ENCODE data around the gene KIF18B. TPM values are rescaled to one million over a fixed set of nuclear protein-coding genes. Genes with fewer than 3 reads are reported as not detected.

KIF18B gene
- total RNA-seq, 3 donors from 2014 or later (not counting 1 experiment from before 2014, with no cell fraction given), result 0.53 to 1.3 (median 1.1) TPM

DNA sequence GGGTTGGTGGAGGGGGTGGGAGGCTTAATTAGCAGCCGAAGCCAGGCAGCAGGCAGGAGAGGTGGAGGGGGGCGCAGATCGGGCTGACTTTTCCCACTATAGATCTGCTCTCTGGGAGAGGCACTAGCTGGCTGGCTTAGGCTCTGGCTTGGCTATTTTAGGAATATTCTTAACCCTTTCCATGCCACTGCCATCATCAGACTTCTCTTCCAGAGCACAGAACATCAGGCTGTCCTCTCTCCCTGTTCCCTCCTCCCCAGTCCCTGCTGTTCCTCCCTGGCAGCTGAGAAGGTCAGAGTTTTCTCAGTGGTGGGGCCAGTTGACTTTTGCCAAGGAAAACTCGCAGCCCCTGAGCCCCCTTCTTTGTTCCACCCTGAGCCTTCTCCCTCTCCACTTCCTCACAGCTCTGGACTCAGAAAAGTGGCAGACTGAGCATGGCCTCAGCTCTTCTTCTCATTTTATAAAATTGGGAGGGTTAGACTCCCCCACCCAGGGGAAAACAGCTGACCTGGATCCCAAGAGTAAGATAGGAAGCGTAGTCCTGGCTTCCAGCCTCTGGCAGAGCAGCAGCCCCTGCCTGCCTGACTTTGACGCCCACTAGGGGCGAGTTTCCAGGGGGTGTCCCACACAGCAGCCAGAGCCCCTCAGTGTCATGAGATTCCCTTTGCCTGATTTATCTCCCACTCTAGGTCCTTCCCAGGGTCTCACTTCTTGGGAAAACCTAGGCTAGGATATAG lies 30.4 kb upstream of the KIF18B start:
- intact Hi-C loops (cut with micrococcal nuclease), result no loop called here
- Histone ChIP-seq H3K4me3 (ENCODE audit: low read length) (no peak overlapping the region), H3K9me3 (ENCODE audit: control insufficient read depth, insufficient read depth, low read length) (no peaks in the 10 kb centered on the region), H3K36me3 (ENCODE audit: control insufficient read depth, insufficient read depth, low read length) (no peaks in the 10 kb centered on the region), H3K27ac (ENCODE audit: low read length) (no peak overlapping the region), H3K27me3 (ENCODE audit: control insufficient read depth, insufficient read depth, low read length) (peaks cover 8% of the 10 kb centered on the region), H3K4me1 (ENCODE audit: control insufficient read depth, insufficient read depth, low read length) (no peaks in the 10 kb centered on the region)
- H3K4me3 Mint-ChIP-seq, result no peak overlapping the region
- H3K4me1 Mint-ChIP-seq, result no peaks in the 10 kb centered on the region
- TF ChIP-seq, protein P1, sequence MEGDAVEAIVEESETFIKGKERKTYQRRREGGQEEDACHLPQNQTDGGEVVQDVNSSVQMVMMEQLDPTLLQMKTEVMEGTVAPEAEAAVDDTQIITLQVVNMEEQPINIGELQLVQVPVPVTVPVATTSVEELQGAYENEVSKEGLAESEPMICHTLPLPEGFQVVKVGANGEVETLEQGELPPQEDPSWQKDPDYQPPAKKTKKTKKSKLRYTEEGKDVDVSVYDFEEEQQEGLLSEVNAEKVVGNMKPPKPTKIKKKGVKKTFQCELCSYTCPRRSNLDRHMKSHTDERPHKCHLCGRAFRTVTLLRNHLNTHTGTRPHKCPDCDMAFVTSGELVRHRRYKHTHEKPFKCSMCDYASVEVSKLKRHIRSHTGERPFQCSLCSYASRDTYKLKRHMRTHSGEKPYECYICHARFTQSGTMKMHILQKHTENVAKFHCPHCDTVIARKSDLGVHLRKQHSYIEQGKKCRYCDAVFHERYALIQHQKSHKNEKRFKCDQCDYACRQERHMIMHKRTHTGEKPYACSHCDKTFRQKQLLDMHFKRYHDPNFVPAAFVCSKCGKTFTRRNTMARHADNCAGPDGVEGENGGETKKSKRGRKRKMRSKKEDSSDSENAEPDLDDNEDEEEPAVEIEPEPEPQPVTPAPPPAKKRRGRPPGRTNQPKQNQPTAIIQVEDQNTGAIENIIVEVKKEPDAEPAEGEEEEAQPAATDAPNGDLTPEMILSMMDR (IDR thresholded peaks at IDR 0.05), result no peak
- no peaks in the 10 kb centered on the region for H3K36me3 Mint-ChIP-seq
- H3K9me3 Mint-ChIP-seq, result no peaks in the 10 kb centered on the region
- ATAC-seq (no peak), DNase-seq (no peak)
- H3K27me3 Mint-ChIP-seq (ENCODE audit: low read depth in 2 of 2), result peaks cover 17 to 39% of the 10 kb centered on the region in 2 donors
- no peak overlapping the region for H3K27ac Mint-ChIP-seq
- WGBS (ENCODE audit: insufficient coverage), result 74% methylated on average over 7 of the region's 7 CpGs

DNA sequence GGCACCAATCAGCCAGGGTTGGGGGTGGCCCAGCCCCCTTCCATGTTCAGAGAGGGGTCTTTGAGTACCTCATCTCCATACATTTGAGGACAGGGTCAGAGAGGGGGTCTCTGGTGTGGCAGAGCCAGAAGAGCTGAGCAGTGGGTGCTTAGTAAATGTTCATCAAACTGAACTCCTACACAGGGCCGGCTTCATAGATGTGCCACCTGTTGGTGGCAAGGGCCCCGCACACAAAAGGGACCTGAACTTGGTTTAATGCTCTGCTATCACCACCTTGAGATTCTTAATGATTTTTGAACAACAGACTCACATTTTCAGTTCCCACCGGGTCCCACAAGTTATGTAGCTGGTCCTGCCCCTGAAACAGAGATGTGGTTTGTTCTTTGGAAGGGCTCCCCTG lies 29.5 kb upstream of the KIF18B start:
- no peaks in the 10 kb centered on the region for H3K9me3 Mint-ChIP-seq
- no peaks in the 10 kb centered on the region for H3K36me3 ChIP-seq (ENCODE audit: control insufficient read depth, insufficient read depth, low read length)
- 76% methylated on average over 3 of the region's 3 CpGs for WGBS (ENCODE audit: insufficient coverage)
- TF ChIP-seq, protein P1 (IDR thresholded peaks at IDR 0.05), result no peak
- H3K9me3 ChIP-seq (ENCODE audit: control insufficient read depth, insufficient read depth, low read length), result no peaks in the 10 kb centered on the region
- intact Hi-C loops (cut with micrococcal nuclease), result no loop called here
- H3K4me3 Mint-ChIP-seq, result no peak overlapping the region
- no peak overlapping the region for H3K4me3 ChIP-seq (ENCODE audit: low read length)
- H3K27ac ChIP-seq (ENCODE audit: low read length), result no peak overlapping the region
- peaks cover 21 to 38% of the 10 kb centered on the region in 2 donors for H3K27me3 Mint-ChIP-seq (ENCODE audit: low read depth in 2 of 2)
- H3K27me3 ChIP-seq (ENCODE audit: control insufficient read depth, insufficient read depth, low read length), result peaks cover 8% of the 10 kb centered on the region
- no peak overlapping the region for H3K27ac Mint-ChIP-seq
- DNase-seq (no peak), ATAC-seq (no peak)
- H3K36me3 Mint-ChIP-seq, result no peaks in the 10 kb centered on the region
- no peaks in the 10 kb centered on the region for H3K4me1 ChIP-seq (ENCODE audit: control insufficient read depth, insufficient read depth, low read length)
- H3K4me1 Mint-ChIP-seq, result peaks cover 0 to 2% of the 10 kb centered on the region in 2 donors

DNA sequence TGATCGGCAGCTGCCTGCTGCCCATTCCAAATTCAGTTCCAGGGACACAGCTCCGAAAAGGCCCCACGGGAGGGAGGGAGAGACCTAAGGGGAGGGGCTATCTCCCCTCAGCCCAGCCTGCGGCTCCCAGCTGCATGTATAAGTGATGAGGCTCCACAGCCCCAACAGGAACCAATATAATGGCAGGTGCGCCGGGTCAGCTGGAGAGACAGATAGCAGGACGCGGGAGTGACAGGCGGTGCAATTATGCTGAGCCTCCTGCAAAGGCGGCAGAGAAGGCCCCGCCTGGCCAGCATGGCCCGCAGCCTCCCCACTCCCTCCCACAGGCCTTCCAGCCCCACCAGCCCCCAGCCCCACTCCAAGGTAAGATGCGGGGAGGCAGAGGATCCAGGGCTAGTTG lies 28.6 kb upstream of the KIF18B start:
- Mint-ChIP-seq H3K27me3 (ENCODE audit: low read depth in 2 of 2) (peaks cover 19 to 43% of the 10 kb centered on the region in 2 donors), H3K9me3 (no peaks in the 10 kb centered on the region), H3K36me3 (no peaks in the 10 kb centered on the region), H3K4me3 (no peak overlapping the region), H3K4me1 (peaks cover 0 to 6% of the 10 kb centered on the region in 2 donors), H3K27ac (no peak overlapping the region)
- intact Hi-C loops (cut with micrococcal nuclease), result no loop called here
- Histone ChIP-seq H3K27ac (ENCODE audit: low read length) (no peak overlapping the region), H3K4me1 (ENCODE audit: control insufficient read depth, insufficient read depth, low read length) (no peaks in the 10 kb centered on the region), H3K4me3 (ENCODE audit: low read length) (no peak overlapping the region), H3K27me3 (ENCODE audit: control insufficient read depth, insufficient read depth, low read length) (peaks cover 8% of the 10 kb centered on the region), H3K36me3 (ENCODE audit: control insufficient read depth, insufficient read depth, low read length) (no peaks in the 10 kb centered on the region), H3K9me3 (ENCODE audit: control insufficient read depth, insufficient read depth, low read length) (no peaks in the 10 kb centered on the region)
- no peak for ATAC-seq
- TF ChIP-seq, protein P1 (IDR thresholded peaks at IDR 0.05), result no peak
- 58% methylated on average over 12 of the region's 13 CpGs for WGBS (ENCODE audit: insufficient coverage)
- DNase-seq, result no peak

DNA sequence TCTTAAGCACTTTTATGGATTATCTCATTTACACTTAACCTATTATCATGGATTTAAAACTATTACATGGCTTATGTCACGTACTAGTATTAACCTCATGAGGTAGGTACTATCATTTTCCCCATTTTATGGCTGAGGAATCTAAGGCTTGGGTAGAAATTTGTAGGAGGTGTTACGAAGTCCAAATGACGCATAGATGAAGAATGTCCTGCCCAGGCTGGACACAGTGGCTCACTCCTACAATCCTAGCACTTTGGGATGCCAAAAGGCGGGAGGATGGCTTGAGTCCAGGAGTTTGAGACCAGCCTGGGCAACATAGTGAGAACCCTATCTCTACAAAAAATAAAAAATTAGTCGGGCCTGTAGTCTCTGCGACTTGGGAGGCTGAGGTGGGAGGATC lies 25.4 kb upstream of the KIF18B start:
- Mint-ChIP-seq H3K27me3 (ENCODE audit: low read depth in 2 of 2) (peaks cover 26 to 40% of the 10 kb centered on the region in 2 donors), H3K36me3 (no peaks in the 10 kb centered on the region), H3K27ac (no peak overlapping the region), H3K9me3 (no peaks in the 10 kb centered on the region), H3K4me1 (peaks cover 18 to 26% of the 10 kb centered on the region in 2 donors), H3K4me3 (no peak overlapping the region)
- ATAC-seq, result no peak
- H3K4me3 ChIP-seq (ENCODE audit: low read length), result no peak overlapping the region
- TF ChIP-seq, protein P1 (IDR thresholded peaks at IDR 0.05), result no peak
- peaks cover 19% of the 10 kb centered on the region for H3K4me1 ChIP-seq (ENCODE audit: control insufficient read depth, insufficient read depth, low read length)
- 88% methylated on average over 4 of the region's 6 CpGs for WGBS (ENCODE audit: insufficient coverage)
- H3K27ac ChIP-seq (ENCODE audit: low read length), result no peak overlapping the region
- no peaks in the 10 kb centered on the region for H3K9me3 ChIP-seq (ENCODE audit: control insufficient read depth, insufficient read depth, low read length)
- intact Hi-C loops (cut with micrococcal nuclease), result no loop called here
- no peak for DNase-seq
- peaks cover 10% of the 10 kb centered on the region for H3K27me3 ChIP-seq (ENCODE audit: control insufficient read depth, insufficient read depth, low read length)
- no peaks in the 10 kb centered on the region for H3K36me3 ChIP-seq (ENCODE audit: control insufficient read depth, insufficient read depth, low read length)

Measured in natural killer cell (primary cell).